Cardiac fibroblast (primary cell): ENCODE measurements around the gene CMTR2.

Experiments
- DNase-seq, 2 donors: peaks; one replicate each; pipeline versions ENCODE4 v3.0.0 to v3.0.0-alpha.2; 2010; ENCODE audit warnings: low read depth in 2 of 2
- H3K4me3 ChIP-seq, 2 donors: replicated peaks in 1 of 2; 1 replicate in 1 of 2; 2 replicates in 1 of 2; pipeline ENCODE4 v1.5.1; 2011; ENCODE audit warnings: low read depth in 2 of 2, low read length in 2 of 2, mild to moderate bottlenecking in 2 of 2, moderate library complexity in 1 of 2
- CTCF ChIP-seq: IDR thresholded peaks from one replicate; pipeline ENCODE4 v1.5.1; 2011; ENCODE audit warnings: low read depth, mild to moderate bottlenecking, low read length, inconsistent platforms

CMTR2 gene, protein sequence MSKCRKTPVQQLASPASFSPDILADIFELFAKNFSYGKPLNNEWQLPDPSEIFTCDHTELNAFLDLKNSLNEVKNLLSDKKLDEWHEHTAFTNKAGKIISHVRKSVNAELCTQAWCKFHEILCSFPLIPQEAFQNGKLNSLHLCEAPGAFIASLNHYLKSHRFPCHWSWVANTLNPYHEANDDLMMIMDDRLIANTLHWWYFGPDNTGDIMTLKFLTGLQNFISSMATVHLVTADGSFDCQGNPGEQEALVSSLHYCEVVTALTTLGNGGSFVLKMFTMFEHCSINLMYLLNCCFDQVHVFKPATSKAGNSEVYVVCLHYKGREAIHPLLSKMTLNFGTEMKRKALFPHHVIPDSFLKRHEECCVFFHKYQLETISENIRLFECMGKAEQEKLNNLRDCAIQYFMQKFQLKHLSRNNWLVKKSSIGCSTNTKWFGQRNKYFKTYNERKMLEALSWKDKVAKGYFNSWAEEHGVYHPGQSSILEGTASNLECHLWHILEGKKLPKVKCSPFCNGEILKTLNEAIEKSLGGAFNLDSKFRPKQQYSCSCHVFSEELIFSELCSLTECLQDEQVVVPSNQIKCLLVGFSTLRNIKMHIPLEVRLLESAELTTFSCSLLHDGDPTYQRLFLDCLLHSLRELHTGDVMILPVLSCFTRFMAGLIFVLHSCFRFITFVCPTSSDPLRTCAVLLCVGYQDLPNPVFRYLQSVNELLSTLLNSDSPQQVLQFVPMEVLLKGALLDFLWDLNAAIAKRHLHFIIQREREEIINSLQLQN

DNA sequence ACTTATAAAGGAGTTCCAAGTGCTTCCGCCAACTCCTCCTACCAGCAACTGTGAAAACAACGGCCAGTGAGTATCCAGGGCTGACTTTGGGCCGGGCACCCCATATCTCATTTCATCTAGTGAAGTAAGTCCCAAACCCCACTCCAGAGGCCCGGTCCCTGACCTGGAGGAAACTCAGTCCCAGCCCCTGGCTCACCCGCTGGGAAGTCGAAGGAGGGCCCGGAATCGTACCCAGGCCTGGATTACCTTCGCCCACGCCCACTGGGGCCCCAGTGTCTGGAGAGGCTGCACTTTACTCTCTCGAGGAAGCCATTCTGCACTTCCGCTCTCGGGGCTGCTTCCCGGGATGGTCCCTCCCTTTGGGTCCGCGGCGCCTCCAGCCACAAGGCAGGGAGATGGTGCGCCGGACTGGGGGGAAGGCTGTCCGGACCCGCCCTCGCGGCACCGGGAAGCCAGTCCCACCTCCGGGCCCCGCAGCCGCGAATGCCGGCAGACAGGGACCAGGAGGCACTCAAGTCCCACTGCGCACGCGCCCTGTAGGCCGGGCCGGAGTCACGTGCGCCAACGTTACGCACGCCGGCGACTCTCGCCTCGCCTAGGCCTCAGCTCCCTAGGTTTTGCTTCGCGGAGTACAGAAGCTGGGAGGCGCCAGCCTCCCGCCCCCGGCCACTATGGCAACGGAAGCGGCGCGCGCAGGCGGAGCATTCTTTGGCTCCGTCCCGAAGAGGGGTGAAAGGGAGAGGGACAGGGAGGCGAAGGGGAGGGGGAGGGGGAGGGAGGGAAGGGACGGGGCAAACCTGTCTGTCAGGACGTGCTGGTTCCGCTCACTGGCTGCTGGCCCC lies at the start of gene CMTR2:
Gene CMTR2, minus strand, starts transcription at position 513 of the 842 bp plus-strand sequence. CDS start 3,482 bp downstream, outside the sequence.
- peak within 1 kb of the TSS; percentile 72 to 76 for H3K4me3 ChIP-seq
- DNase-seq, result peak; percentile 97 to 99
- no peak for TF ChIP-seq CTCF

- no peak overlapping the region for H3K4me3 ChIP-seq
- TF ChIP-seq CTCF, result no peak
- DNase-seq, result peak in 1 of 2 donors; percentile 3
These were observed 49.4 kb upstream of the CMTR2 start for GRCh38 chr16:71338632-71339031.

DNA sequence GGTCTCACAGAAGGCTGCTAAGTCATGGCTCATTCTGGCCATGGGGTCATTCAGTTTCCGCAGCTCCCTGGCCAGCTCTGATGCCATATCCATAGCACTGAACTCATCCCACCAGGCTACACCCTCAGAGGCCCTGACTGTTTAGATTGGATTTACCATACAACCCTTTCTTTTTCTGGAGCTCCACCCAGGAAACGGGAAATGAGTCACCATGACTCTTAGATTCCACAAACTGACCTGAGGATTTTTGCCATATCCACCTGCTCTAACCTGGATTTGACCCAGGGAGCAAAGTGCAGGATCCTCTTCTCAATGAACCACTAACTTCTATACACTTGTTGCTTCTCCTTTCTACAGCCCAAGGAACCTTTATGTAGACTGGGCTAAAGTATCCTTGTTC lies 49.0 kb upstream of the CMTR2 start:
- TF ChIP-seq CTCF, result no peak
- peak in 1 of 2 donors; percentile 36 for DNase-seq
- H3K4me3 ChIP-seq, result no peak overlapping the region

- TF ChIP-seq CTCF, result no peak
- DNase-seq, result no peak
- no peak overlapping the region for H3K4me3 ChIP-seq
These were observed 48.4 kb upstream of the CMTR2 start for GRCh38 chr16:71337631-71338030.

DNA sequence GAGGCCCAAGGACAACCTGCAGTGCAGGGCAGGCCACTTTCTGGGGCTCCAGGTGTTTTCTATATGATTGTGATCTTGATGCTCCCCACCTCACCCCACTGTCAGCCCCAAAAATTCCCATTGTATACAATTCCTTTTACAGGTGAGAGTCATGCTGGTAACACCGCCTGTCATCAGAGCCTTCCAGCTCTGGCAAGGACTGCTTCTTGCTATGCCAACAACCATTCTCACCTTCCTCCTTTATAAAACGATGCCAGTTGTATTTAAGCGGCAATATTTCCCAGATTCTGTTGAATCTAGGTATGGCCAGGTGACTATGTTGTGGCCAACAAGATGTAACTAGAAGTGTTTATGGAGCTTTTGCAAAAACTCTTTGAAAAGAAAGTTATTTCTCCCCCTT lies 38.9 kb upstream of the CMTR2 start:
- no peak overlapping the region for H3K4me3 ChIP-seq
- DNase-seq, result no peak
- TF ChIP-seq CTCF, result no peak

DNA sequence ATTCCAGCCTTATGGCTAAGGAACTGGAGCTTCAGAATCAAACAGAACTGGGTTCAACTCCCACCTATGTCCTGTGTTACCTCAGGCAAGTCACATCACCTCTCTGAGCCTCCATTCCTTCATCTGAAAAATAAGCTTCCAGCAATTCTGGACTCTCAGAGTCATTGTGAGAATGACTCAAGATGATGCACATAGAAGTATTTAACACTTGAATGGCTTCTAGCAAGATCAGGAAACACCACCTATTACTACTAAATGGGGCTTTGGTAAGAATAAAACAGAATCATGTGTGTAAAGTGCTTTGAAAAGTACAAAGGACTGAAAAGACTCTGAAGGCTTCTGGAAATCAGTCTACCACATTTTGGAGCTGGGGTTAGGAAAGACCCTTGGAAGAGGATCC lies 38.5 kb upstream of the CMTR2 start:
- H3K4me3 ChIP-seq, result no peak overlapping the region
- TF ChIP-seq CTCF, result no peak
- no peak for DNase-seq
